ENCODE data around the gene WIPF1. TPM values are rescaled to one million over a fixed set of nuclear protein-coding genes. Genes with fewer than 3 reads are reported as not detected.

Gene WIPF1
- total RNA-seq, 1 experiment from 2014 or later, result 19.4 TPM

DNA sequence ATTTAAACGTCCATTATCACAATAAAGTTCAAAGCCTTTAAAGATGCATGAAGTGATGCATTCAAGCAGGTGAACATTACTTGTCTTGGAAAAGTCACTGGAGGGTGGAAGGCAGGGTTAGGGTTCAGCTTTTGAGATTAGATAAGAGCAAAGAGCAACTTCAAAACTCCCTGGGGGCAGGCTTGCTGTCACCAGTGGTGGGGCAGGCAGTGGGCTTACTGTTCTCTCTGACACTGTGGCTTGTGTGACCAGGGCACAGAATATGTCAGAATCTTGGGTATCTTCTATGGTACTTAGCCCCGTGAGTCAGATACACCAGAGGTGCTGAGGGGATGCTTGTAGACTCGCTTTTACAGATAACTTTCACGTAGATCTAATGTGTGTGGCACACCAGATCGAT, 52.8 kb downstream of the WIPF1 start:
- no peak for DNase-seq (ENCODE audit: low read depth)

DNA sequence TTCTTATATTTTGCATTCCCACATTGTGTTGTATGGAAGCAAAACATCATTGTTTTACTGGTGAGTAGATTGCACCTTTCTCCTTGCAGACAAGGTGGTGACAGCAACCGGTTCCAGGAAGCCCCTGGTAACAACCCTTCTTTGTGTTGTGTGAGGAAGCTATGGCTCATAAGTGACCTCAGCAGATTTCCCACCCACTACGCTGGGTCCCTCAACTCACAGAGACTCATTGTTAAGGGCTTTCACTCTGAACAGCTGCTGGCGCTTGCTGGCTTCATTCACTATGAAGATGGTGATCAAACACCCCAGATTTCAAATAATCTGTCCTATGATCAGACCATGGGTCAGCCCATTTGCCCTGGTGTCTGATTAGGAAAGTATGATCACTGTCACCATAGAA, 53.4 kb downstream of the WIPF1 start:
- no peak for DNase-seq (ENCODE audit: low read depth)

DNA sequence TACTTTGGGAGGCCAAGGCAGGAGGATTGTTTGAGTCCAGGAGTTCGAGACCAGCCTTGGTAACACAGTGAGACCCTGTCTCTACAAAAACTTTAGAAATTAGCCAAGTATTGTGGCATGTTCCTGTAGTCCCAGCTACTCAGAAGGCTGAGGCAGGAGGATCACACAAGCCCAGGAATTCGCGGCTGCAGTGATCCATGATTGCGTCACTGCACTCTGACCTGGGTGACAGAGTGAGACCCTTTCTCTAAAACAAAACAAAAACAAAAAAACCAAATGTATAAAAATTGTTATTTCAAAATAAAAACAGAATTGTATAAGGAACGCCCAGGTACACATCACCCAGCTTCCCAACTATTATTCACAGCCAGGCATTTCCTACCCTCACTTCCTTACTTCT, 56.7 kb downstream of the WIPF1 start:
- DNase-seq (ENCODE audit: low read depth), result no peak

DNA sequence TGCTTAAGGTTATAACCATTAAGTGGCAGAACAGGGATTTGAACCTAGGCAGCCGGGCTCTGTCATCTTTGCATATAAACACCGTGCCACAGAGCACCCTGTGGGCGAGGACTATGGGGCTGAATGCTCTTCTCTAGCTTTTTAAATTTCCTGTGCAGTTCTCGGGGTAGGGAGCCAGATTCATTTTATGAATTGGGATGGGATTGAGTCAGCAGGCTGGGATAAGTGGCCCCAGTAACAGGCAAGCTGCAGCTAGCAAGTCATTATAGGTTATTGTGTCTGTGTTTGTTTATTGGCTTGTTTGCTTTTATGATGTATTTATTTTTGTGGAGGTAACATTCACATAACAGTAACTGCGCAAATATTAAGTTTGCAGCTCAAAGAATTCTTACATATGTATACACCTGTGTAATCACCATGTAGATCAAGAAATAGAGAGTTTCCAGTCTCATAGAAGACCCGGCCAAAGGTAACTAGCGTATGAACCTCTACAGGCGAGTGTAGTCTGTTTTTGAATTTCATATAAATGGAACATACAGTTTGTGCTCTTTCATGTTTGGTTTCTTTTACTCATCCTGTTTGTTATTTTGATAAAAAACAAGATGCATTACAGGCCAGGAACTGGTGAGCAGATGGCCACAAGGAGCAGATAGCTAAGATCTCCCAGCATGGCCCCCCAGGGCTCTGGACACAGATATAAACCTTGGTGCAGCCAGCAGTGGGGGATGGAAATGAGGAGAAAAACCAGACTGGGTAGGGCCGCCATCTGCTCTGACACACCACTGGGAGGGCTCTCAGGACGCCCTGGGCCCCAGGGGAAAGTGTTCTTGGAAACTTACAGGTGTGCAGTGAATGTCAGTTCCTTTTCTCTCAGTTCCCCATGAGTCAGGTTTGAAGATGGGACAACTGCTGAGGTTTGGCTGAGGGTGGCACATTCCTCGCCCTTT, 61.6 kb downstream of the WIPF1 start:
- no peak for DNase-seq (ENCODE audit: low read depth)

DNA sequence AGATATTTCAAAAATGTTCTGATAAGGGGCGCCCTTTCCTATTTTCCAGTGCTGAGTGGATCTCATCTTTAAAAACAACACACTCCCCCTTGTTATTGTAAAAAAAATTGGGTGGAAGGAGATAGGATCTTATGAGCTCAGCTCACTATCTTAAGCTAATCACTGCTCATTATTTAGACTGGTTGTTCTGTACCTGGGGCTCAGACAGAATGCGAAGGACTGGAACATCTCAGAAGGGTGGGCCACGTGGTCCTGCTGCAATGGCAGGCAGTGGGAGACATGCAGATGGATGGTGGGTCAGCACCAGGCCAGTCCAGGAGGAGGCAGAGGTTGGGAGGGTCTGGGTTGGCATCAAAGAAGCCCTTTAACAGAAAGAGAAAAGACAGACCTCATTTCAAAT, 62.5 kb downstream of the WIPF1 start:
- DNase-seq (ENCODE audit: low read depth), result no peak

DNA sequence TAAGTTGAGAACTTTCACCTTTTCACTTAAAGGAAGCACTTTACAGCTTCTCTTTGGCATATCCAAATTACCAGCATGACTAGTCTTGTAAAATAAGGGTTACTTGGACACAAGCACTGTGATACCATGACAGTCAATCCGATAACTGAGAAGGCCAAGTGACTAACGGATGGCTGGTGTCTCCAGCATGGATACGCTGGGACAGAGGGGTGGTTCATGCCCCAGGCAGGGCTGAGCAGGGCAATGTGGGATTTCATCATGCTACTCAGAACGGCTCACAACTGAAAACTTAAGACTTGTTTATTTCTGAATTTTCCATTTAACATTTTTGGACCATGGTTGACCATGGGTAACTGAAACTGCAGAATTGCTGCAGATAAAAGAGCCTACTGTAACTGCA, 67.7 kb downstream of the WIPF1 start:
- no peak for DNase-seq (ENCODE audit: low read depth)

DNA sequence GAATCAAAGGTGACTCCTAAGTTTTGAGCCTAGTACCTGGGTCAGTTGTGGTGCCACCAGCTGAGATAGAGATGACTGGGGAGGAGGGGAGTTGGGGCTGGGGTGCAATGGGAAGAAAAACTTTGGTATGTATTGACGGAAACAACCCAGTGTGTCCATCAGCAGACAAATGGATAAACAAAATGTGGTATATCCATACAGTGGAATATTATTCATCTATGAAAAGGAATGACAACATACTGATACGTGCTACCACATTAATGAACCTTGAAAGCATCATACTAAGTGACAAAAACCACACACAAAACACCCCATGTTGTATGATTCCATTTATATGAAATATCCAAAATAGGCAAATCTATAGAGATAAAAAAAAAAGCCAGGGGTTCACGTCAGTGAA, 69.6 kb downstream of the WIPF1 start:
- DNase-seq (ENCODE audit: low read depth), result no peak

DNA sequence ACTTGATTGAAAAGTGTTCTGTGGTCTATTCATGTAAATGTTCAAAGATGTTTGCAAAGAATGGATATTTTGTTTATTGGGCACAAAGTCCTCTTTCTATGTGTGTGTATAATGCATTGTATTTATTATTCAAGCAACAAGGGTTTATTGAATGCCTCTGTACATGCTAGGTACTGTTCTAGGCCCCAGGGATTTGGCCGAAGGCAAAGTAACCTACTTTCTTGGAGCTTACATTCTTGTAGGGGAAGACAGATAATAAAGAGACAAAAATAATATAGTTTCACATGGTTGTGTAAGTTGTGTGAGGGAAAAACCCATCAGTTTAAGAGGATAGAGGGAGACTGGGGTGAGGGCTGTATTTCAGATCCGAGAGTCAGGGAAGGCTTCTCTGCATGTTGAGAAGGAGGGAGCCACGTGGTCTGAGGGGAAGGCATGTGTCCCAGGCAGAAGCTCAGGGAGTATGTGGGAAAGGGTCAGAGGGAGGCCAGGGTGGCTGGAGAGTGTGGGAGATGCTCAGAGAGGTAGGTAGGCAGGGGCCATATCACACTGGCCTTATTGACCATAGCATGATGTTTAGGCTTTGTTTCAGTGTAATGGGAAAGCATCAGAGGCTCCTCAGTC, 70.4 kb downstream of the WIPF1 start:
- no peak for DNase-seq (ENCODE audit: low read depth)

DNA sequence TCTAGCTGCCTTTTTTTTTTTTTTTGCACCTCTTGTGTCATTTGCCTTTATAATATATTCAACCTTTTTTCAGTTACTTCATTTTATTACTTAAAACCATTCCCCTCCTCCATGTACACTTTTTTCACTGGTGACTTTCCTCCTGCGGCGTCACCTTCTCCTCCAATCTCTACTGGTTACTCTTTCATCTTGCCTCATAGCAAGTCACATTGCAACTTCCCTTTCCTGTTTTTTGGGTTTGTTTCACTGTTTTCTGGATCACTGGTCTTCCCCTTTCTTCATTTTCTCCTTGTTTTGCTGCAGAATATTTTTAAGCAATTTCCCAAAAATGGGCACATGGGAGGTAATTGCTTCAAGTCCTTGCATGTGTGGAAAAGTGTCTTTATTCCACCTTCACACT, 73.1 kb downstream of the WIPF1 start:
- no peak for DNase-seq (ENCODE audit: low read depth)

DNA sequence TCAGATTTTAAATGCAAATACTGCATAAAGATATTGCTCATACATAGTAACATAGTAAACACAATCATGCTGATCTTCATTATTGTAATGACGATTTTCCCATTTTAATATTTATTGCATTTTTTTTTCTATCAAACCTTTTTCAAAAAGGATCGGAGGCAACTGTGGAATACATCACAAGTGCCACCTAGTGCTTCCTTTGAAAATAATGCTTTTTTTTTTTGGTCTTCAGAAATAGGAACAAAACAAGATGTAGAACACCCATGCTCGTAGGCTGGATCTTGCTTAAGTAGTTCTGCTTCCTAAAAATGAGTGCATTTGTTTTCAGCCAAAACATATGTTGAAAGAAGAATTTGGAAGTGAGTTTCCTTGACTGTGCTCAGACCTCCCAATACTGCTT, 75.1 kb downstream of the WIPF1 start:
- DNase-seq (ENCODE audit: low read depth), result peak; percentile 27

DNA sequence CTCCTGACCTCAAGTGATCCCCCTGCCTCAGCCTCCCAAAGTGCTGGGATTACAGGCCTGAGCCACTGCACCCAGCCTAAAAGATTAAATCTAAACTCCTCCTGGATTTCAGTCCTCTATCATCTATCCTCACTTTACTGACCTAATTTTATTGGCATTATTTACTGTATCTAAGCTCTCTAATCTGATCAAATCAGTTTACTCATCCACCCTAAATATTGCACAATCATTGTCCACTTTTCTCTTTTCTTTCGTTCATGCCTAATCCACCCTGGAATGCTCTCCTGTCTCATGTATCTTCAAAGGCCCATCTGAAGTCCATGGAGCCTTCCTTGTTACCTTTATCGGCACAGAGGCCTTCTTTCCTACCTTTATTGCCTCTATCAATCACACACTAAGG, 79.2 kb downstream of the WIPF1 start:
- DNase-seq (ENCODE audit: low read depth), result no peak

DNA sequence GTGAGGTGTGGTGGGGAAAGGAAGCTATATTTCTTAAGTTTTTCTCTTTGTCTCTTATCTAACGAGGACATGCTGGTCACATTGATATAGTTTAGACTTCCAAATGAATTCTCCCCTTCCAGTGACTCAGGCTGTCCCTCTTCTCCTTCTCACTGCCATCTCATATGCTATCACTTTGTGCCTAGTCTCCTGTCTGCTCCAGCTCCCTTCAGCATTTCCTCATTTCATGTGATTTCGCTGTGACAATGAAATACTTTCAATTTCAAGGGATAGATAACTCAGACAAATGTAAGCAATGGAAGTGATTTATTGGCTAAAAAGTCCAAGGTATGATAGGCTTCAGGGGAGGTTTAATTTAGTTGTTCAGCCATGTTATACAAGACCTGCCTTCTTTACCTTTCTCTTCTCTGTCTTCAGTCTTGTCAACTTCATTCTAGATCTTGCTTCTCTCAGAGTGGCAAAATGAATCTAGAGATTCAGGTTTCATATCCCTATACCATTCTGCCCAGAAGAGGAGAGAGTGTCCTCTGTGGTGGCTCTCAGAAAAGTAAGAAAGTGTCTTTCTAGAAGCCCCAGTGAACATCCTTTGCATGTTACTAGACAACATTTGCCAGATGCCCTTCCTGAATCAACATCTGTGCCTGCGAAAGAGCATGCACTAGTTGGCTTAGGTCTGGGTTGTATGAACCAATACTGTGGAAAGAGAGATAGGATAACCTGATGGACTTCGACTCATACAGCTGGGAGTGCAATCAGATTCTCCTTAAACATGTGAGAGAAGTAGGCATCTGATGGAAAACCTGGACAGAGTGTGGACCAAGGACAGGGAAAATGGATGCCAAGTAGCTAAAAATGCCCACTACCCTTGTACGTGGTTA, 80.9 kb downstream of the WIPF1 start:
- DNase-seq (ENCODE audit: low read depth), result no peak

DNA sequence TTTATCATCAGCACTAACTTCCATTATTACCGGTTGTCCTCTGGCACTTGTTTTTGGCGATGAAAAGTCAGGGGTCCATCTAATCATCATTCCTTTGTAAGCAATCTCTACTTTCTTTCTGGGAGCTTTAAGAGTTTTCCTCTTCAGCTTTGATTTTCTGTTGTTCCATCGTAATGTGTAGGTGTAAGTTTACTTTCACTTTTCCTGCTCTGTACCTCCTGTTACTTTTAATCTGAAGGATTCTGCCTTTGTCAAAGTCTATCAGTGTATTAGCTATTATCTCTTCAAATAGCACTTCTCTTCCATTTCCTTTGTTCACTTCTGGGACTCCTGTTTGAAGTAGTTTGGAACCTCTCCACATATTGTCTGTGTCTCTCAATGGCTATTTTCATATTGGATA, 85.3 kb downstream of the WIPF1 start:
- DNase-seq (ENCODE audit: low read depth), result no peak

DNA sequence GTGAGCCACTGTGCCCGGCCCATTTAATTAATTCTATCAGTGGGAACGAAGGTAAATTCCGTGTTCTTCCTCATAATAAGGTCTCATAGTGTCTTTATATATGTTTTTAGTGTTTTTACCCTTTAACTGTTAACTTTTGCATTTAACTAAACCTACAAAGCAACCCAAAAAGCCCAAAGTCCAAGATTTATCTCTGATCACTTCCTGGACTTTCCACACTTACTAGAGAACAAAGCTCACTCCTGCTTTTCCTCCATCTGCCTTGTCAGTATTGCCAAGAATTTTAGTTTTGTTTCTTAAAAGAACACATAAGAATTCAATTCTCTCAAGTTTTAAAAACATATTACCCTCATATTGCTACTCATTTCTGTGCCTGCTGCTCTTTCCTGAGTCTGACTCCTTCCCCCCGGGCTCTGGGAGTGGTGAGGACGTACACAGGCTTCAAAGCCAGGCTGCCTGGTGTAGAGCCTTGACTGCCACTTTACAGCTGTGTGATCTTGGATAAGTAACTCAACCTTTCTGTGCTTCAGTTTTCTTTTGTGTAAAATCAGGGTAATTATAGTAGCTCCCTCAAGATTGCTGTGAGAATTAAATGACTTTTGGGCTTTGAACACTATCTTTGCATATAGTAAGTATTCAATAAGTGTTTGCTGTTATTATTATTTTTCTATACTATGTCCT, 85.9 kb downstream of the WIPF1 start:
- DNase-seq (ENCODE audit: low read depth), result no peak

DNA sequence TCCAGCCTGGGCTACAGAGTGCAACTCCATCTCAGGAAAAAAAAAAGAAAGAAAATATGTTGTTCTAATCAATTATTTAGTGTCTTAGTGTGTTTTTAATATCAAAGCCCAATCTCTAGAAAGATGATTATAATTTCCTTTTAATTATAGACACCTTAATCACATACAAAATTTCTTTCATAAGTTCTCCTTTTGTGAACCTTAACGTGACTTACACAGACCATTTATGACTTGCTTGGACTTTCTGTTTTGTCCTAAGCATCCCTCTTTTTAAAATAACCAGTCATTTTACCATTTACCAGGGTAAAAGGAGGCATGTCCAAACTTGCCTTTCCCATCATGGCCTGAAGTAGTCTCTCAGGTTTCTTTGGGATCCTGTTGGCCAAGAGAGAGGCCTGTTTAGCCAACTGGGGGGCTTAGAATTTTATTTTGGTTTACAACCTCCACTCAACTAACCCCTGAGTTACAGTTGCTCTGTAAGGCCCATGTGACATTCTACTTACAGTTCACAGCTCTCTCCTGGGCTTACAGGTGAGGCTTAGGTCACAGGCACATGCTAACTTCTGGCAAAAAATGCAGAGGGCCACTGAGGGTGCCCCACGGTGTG, 86.9 kb downstream of the WIPF1 start:
- DNase-seq (ENCODE audit: low read depth), result peak; percentile 54

Other genes starting within 250 kb of the WIPF1 start
- 25.2 and 31.1 TPM in 2 replicates for gene SCRN3, start 202.1 kb downstream of the WIPF1 start, total RNA-seq (2014; rRNA removed)
- gene GPR155, start 110.8 kb downstream of the WIPF1 start, total RNA-seq (2014; rRNA removed), result 2.9 and 156 TPM in 2 replicates
- gene CHRNA1, start 166.7 kb upstream of the WIPF1 start, total RNA-seq (2014; rRNA removed), result 541 and 762 TPM in 2 replicates

Data from LHCN-M2 (cell line).